NT2/D1 (cell line): ENCODE data around the gene ROCK1.

Experiments
- SUZ12 ChIP-seq: IDR thresholded peaks from 2 replicates; pipeline ENCODE4 v1.6.1; 2011; ENCODE audit not compliant: insufficient read length, insufficient read depth; ENCODE audit errors: extremely low read depth
- YY1 ChIP-seq: IDR thresholded peaks from 2 replicates; pipeline ENCODE4 v1.6.1; 2011; ENCODE audit not compliant: insufficient read length, insufficient read depth

DNA sequence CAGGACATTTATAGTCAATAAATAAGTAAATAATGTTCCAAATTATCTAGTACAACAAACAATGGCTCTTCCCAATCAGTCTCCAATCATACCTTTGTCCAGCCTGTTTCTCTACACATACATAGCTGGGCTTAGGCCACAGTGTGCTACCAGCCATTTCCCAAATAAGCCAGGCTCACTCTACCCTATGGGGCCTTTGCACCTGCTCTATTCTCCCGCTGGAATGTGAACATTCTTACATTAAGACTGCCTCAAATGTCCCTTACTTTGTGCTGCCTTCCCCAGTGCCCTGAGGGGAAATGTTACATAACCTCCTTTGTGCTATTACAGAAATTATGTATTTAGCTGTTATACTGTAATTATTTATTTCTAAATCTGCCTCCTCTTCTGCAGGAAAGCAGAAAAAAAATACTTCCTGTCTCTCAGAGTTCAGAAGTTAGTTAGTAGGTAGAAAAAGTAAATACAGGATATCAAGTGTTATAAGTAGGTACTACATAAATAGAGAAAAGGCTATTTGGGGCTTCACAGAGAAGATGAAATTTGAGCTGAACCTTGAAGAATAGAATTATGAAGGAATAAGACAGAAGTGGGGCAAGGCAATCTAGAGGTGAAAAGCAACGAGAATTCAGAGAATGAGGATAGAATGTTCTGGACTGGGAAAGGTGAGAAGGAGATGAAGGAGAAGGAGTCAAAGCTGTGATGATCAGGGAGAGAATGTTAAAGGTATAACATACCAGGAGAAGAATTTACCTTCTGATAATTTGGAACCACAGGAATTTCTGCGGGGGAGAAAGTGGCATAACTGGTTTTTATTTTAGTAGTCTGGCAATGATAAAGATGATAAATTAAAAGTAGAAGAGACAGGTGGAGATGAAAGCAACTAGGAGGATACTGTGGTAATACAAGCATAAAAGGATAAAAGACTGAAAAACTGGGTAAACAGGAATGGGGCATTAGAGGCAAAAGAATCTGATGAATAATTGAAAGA is 37.0 kb downstream of the ROCK1 start:
- TF ChIP-seq YY1 (no peak), SUZ12 (no peak)
